GM19043 (cell line): ENCODE results near the gene POLDIP3.

Source experiments
- ATAC-seq: cut with Tn5 transposase; IDR thresholded peaks from one replicate; pipeline ENCODE4 v1.9.1; 2021; ENCODE audit warnings: low read depth; ENCODE audit not compliant: unreplicated experiment

The POLDIP3 gene

GRCh38 chr22:42642806-42643633, 28.3 kb upstream of the POLDIP3 start:
- no peak for ATAC-seq

DNA sequence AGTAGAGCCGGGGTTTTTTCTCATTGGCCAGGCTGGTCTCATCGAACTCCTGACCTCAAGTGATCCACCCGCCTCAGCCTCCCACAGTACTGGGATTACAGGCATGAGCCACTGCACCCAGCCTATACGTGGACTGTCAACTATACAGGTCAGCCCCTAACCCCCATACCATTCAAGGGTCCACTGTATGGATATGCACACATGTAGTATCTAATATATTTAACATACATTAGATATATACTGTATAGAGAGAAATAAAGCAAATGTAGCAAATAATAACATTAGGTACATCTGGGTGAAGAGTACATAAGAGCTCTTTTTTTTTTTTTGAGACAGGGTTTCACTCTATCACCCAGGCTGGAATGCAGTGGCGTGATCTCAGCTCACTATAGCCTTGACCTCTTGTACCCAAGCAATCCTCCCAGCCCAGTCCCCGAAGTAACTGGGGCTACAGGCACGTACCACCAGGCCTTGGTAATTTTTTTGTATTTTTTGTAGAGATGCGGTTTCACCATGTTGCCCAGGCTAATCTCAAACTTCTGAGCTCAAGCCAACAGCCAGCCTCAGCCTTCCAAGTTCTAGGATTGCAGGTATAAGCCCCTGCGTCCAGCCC, 27.2 kb upstream of the POLDIP3 start:
- ATAC-seq, result no peak

DNA sequence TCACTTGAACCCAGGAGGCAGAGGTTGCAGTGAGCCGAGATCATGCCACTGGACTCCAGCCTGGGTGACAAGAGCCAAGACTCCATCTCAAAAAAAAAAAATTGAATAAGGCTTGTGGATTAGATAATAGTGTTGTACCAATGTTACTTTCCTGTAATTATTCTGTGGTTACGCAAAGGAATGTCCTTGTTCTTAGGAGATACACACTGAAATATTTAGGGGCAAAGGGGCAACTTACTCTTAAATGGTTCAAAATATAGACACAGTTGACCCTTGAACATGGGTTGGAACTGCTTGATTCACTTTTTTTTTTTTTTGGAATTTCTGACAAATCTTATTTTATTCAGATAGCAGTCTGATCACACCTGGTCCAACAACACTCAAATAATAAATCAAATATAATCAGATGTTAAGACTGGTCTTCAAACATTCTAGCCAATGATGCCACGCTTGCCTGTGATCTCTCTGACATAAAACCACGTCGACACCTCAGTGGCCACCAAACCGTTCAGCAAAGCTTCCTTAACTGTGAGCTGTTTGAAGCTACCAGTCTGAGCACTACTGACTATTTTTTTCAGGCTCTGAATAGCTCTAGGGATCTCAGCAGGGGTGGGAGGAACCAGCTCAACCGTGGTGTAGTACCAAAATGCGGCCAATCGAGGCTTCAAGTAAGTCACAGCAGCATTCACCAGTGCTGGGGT, 25.0 kb upstream of the POLDIP3 start:
- ATAC-seq, result no peak

- no peak for ATAC-seq
Measured at GRCh38 chr22:42637555-42637954, 22.9 kb upstream of the POLDIP3 start.

GRCh38 chr22:42636506-42636905, 21.8 kb upstream of the POLDIP3 start:
- ATAC-seq, result no peak

- no peak for ATAC-seq
Measured at GRCh38 chr22:42635531-42635930, 20.8 kb upstream of the POLDIP3 start.

DNA sequence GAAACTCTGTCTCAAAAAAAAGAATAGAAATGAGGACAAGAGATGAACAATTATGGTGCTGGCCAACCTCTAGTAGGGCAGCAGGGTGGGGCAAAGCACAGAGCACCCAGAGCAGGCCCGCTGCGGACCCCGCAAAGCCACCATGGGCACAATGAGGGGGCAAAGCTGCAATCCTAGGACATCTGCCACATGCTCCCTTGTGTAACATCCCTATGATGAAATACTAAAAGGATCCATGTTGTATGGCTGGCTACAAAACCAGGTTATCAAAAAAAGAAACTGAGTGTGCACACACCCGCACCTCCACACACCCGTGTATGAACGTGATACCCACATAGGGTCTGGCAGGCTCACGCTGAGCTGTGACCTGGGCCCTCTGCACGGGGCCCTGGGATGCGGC, 18.3 kb upstream of the POLDIP3 start:
- no peak for ATAC-seq

- ATAC-seq, result no peak
Measured at GRCh38 chr22:42632096-42632495, 17.4 kb upstream of the POLDIP3 start.

DNA sequence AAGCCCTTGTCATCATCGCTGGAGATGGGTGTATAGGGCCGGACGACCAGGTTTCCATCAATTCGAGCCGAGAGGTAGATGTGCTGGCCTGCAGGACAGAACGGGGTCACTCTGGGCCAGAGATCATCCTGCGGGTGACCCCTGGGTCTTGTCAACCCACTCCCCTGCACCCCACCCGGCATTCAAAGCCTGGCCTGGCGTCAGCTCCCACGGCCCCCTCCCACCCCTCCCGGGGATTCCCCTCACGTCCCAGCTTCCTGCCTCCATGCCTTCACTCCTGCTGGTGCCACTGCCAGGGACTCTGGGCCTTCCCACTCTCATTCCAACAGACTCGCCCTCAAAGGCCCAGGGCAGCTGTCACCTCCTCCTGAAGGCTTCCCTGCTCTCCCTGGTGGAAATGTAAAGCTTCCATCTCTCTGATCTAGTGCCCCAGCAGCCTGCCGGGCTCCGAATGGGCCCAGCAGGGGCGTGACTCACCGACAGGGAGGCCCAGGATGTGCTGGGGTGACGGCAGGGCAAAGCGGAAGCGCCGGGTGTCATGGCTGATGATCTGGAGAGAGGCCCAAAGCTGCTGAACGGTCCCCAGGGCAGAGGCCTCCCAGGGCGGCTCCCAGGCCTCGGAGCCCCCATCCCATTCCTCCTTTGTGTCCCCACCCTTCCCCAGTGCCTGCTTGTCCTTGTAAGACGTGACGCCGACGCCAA, 16.4 kb upstream of the POLDIP3 start:
- ATAC-seq, result no peak

- no peak for ATAC-seq
Measured at GRCh38 chr22:42630211-42630610, 15.5 kb upstream of the POLDIP3 start.

DNA sequence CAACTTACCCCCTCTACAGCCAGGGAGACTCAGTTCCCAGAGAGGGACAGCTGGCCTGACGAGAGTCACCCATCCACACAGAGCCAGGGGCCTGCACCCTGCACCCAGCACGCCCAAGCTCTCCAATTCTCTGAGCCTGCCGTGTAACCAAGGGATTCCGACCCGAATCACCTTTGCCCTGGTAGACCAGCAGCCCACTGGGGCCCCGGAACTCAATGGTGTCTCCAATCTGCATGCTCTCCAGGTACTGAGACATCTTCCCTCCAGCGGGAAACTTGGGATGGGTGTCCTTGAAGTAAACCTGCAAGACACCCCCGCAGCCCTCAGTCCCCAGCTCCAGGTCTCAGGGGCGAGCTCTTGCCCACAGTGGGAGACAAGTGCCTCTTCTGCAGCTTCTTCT, 13.3 kb upstream of the POLDIP3 start:
- ATAC-seq, result no peak

- ATAC-seq, result no peak
Measured at GRCh38 chr22:42626951-42627625, 12.4 kb upstream of the POLDIP3 start.

GRCh38 chr22:42626431-42626830, 11.7 kb upstream of the POLDIP3 start:
- no peak for ATAC-seq

DNA sequence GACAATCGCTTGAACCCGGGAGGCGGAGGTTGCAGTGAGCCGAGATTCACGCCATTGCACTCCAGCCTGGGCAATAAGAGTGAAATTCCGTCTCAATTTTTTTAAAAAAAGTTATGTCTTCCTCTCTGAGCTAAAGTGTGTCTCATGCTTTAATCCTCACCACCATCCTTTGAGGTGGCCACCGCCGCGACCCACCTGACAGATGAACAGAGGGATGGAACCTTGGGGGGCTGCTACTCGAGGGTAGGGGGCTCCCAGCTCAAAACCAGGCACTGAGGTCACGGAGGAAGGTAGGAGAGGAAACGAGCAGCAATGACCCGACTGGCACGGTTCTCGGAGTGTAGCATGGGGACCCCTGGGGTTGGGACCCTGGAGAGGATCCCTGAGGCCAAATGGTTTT, 10.7 kb upstream of the POLDIP3 start:
- ATAC-seq, result no peak

DNA sequence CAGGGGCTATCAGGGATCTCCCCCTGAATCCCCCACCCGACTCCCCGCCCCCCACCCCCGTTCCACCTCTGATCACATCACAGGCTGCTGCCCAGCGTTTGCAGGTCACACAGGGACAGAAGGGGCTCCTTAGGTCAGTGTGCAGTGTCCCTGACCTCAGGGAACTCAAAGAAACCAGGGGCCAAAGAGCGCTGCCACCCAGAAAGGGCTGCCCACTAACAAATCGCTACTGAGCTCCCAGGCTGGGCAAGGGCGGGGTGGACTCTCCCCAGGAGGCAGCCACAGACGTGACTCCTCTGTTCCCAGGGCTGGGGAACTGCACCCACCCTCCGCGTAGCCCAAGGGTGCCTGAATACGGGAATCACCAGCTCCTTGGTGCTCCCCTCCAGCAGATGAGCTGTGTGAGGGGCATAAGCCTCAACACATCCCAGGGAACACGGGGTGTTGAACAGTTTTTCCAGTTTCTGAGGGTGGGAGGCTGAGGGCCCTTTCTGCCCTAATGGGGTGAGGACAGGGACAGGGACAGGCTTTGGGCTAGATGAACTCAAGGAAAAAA, 9.9 kb upstream of the POLDIP3 start:
- no peak for ATAC-seq

DNA sequence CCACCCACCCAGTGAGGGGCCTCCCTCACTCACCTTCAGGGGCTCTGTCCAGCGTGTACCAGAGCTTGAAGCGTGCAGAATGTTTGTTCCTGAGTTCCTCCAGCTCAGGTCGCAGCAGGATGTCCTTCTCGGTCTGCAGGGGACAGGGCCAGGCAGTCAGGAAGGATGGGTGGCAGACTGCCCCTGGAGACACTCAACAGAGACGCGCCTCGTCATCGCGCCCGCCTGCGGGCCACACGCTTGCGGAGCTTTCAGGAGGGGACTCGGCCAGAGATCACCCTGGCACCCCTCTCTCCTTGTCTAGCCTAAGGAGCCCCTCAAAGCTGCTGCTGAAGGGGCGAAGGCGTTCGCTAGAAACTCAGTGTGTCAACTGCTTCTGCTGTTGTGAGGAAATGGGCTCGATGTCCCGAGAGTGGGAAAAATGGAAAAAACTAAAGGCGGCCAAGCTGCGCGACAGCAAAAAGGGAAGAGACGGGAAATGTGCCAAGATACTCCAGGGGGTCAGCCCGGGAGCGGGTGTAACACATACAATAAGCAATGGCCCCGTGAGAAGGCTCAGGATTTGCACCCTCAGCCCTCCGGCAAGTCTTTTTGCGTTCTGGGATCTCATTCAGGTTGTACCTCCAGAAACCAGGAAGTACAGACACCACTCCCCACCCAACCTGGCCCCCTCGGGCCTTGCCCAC, 9.2 kb upstream of the POLDIP3 start:
- ATAC-seq, result no peak

GRCh38 chr22:42623301-42623751, 8.6 kb upstream of the POLDIP3 start:
- no peak for ATAC-seq

GRCh38 chr22:42622061-42622710, 7.5 kb upstream of the POLDIP3 start:
- no peak for ATAC-seq

DNA sequence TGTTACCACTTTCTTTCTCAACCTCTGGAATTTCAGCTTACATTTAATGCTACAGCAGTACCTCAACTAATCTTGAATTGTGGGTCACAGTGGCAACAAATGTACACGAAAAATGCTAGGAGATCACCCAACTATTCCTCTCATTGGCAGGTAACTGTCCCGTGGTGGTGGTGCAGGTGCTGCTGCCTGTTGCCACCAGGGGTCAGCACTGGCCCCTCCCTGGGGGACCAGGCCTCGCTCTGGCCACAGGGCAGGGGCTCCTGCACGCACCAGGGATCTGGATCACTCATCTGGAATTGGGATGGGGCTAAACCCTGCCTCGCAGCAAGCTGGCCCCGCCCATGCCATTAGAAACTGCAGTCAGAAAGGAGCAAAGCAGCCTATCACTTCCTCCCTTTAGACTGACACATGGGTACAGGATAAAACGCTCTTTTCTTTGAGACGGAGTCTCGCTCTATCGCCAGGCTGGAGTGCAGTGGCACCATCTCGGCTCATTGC, 6.9 kb upstream of the POLDIP3 start:
- ATAC-seq, result no peak
